ENCODE data around the gene CLDN6. TPM values are rescaled to one million over a fixed set of nuclear protein-coding genes. Genes with fewer than 3 reads are reported as not detected.

Gene CLDN6
- total RNA-seq, 1 donor from 2014 or later = 31.1 TPM

GRCh38 chr16:2977440-2977839 is 40.5 kb downstream of the CLDN6 start:
- H3K4me1 Mint-ChIP-seq (ENCODE audit: low read depth, unreplicated experiment) = peaks cover 8% of the 10 kb centered on the region
- TF ChIP-seq, protein P1, sequence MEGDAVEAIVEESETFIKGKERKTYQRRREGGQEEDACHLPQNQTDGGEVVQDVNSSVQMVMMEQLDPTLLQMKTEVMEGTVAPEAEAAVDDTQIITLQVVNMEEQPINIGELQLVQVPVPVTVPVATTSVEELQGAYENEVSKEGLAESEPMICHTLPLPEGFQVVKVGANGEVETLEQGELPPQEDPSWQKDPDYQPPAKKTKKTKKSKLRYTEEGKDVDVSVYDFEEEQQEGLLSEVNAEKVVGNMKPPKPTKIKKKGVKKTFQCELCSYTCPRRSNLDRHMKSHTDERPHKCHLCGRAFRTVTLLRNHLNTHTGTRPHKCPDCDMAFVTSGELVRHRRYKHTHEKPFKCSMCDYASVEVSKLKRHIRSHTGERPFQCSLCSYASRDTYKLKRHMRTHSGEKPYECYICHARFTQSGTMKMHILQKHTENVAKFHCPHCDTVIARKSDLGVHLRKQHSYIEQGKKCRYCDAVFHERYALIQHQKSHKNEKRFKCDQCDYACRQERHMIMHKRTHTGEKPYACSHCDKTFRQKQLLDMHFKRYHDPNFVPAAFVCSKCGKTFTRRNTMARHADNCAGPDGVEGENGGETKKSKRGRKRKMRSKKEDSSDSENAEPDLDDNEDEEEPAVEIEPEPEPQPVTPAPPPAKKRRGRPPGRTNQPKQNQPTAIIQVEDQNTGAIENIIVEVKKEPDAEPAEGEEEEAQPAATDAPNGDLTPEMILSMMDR (IDR thresholded peaks at IDR 0.05; ENCODE audit: partially characterized antibody, unreplicated experiment) = no peak
- no peak for DNase-seq
- H3K9me3 Mint-ChIP-seq (ENCODE audit: unreplicated experiment) = no peaks in the 10 kb centered on the region
- H3K36me3 Mint-ChIP-seq (ENCODE audit: unreplicated experiment) = no peaks in the 10 kb centered on the region
- no peak overlapping the region for H3K27ac Mint-ChIP-seq (ENCODE audit: unreplicated experiment)
- H3K4me3 Mint-ChIP-seq (ENCODE audit: unreplicated experiment) = no peak overlapping the region
- peaks cover 2% of the 10 kb centered on the region for H3K27me3 Mint-ChIP-seq (ENCODE audit: unreplicated experiment)

- no peaks in the 10 kb centered on the region for H3K36me3 Mint-ChIP-seq (ENCODE audit: unreplicated experiment)
- DNase-seq = no peak
- no peak overlapping the region for H3K27ac Mint-ChIP-seq (ENCODE audit: unreplicated experiment)
- no peaks in the 10 kb centered on the region for H3K9me3 Mint-ChIP-seq (ENCODE audit: unreplicated experiment)
- H3K27me3 Mint-ChIP-seq (ENCODE audit: unreplicated experiment) = peaks cover 2% of the 10 kb centered on the region
- no peak overlapping the region for H3K4me3 Mint-ChIP-seq (ENCODE audit: unreplicated experiment)
- peaks cover 7% of the 10 kb centered on the region for H3K4me1 Mint-ChIP-seq (ENCODE audit: low read depth, unreplicated experiment)
- TF ChIP-seq, protein P1 (IDR thresholded peaks at IDR 0.05; ENCODE audit: partially characterized antibody, unreplicated experiment) = no peak
These were observed 41.3 kb downstream of the CLDN6 start for GRCh38 chr16:2976673-2977072.

- TF ChIP-seq, protein P1 (IDR thresholded peaks at IDR 0.05; ENCODE audit: partially characterized antibody, unreplicated experiment) = no peak
- Mint-ChIP-seq H3K27ac (ENCODE audit: unreplicated experiment) (no peak overlapping the region), H3K4me1 (ENCODE audit: low read depth, unreplicated experiment) (peaks cover 5% of the 10 kb centered on the region), H3K9me3 (ENCODE audit: unreplicated experiment) (no peaks in the 10 kb centered on the region), H3K27me3 (ENCODE audit: unreplicated experiment) (peaks cover 2% of the 10 kb centered on the region), H3K4me3 (ENCODE audit: unreplicated experiment) (no peak overlapping the region), H3K36me3 (ENCODE audit: unreplicated experiment) (no peaks in the 10 kb centered on the region)
- no peak for DNase-seq
These were observed 41.8 kb downstream of the CLDN6 start for GRCh38 chr16:2976201-2976600.

DNA sequence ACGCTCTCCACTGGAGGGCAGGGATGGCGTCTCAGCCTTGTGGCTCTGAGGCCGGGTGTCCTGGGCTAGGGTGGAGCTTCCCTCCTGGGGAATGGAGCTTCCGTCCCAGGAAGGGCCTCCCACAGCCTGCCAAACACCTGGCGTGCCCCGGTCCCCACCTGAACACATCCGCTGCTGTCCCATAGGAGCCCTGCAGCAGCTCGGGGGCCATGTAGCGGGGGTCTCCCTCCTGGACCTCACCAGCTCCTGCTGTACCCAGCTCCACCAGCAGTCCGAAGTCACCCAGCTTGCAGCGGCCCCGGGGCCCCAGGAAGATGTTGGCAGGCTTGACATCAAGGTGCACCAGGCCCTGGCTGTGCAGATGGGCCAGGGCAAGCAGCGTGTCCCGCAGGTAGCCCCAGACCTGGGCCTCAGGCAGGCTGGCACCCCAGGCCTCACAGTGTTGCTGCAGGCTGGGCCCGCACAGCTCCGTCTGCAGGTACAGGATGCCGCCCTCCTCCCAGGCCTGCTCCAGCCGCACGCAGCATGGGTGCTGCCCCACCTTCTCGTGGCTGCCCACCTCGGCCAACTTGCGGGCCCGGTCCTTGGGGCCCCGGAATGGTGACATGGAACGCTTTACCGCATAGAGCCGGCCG is 42.7 kb downstream of the CLDN6 start:
- H3K4me3 Mint-ChIP-seq (ENCODE audit: unreplicated experiment) = no peak overlapping the region
- H3K27me3 Mint-ChIP-seq (ENCODE audit: unreplicated experiment) = no peaks in the 10 kb centered on the region
- no peak overlapping the region for H3K27ac Mint-ChIP-seq (ENCODE audit: unreplicated experiment)
- DNase-seq = no peak
- H3K4me1 Mint-ChIP-seq (ENCODE audit: low read depth, unreplicated experiment) = peaks cover 6% of the 10 kb centered on the region
- H3K9me3 Mint-ChIP-seq (ENCODE audit: unreplicated experiment) = no peaks in the 10 kb centered on the region
- no peaks in the 10 kb centered on the region for H3K36me3 Mint-ChIP-seq (ENCODE audit: unreplicated experiment)
- TF ChIP-seq, protein P1 (IDR thresholded peaks at IDR 0.05; ENCODE audit: partially characterized antibody, unreplicated experiment) = no peak

- TF ChIP-seq, protein P1 (IDR thresholded peaks at IDR 0.05; ENCODE audit: partially characterized antibody, unreplicated experiment) = no peak
- Mint-ChIP-seq H3K4me3 (ENCODE audit: unreplicated experiment) (no peak overlapping the region), H3K4me1 (ENCODE audit: low read depth, unreplicated experiment) (peaks cover 6% of the 10 kb centered on the region), H3K9me3 (ENCODE audit: unreplicated experiment) (no peaks in the 10 kb centered on the region), H3K27ac (ENCODE audit: unreplicated experiment) (no peak overlapping the region), H3K27me3 (ENCODE audit: unreplicated experiment) (no peaks in the 10 kb centered on the region), H3K36me3 (ENCODE audit: unreplicated experiment) (no peaks in the 10 kb centered on the region)
- no peak for DNase-seq
These were observed 43.5 kb downstream of the CLDN6 start for GRCh38 chr16:2974319-2975056.

Data from glutamatergic neuron (in vitro differentiated cells).